GM23248 (cell line): ENCODE data around the gene UNC5A. TPM values are rescaled to one million over a fixed set of nuclear protein-coding genes. Genes with fewer than 3 reads are reported as not detected.

Experiments
- DNase-seq: peaks from one replicate; pipeline ENCODE4 v3.0.0-alpha.2; 2015
- H2AFZ ChIP-seq: fragments of 200-600 bp; sonication (generic); 2 replicates; pipeline ENCODE4 v1.6.1; 2016; ENCODE audit warnings: antibody characterized with exemption
- H3F3A ChIP-seq: fragments of 200-600 bp; sonication (generic); 2 replicates; pipeline ENCODE4 v1.6.1; 2016; ENCODE audit warnings: mild to moderate bottlenecking, antibody characterized with exemption, mixed run types; ENCODE audit not compliant: insufficient read depth
- H3K27ac ChIP-seq: fragments of 200-600 bp; sonication (generic); 2 replicates; pipeline ENCODE4 v1.5.1; 2016; ENCODE audit warnings: mild to moderate bottlenecking
- H3K27me3 ChIP-seq: fragments of 200-600 bp; sonication (generic); replicated peaks from 2 replicates; pipeline ENCODE4 v1.6.1; 2016; ENCODE audit warnings: mild to moderate bottlenecking; ENCODE audit not compliant: insufficient read depth
- H3K36me3 ChIP-seq: fragments of 200-600 bp; sonication (generic); 2 replicates; pipeline ENCODE4 v1.6.1; 2016; ENCODE audit warnings: low read depth, mild to moderate bottlenecking
- H3K4me1 ChIP-seq: fragments of 200-600 bp; sonication (generic); 2 replicates; pipeline ENCODE4 v1.6.1; 2016; ENCODE audit warnings: mild to moderate bottlenecking; ENCODE audit not compliant: insufficient read depth
- H3K4me2 ChIP-seq: fragments of 200-600 bp; sonication (generic); one replicate; pipeline ENCODE4 v1.6.1; 2016; ENCODE audit warnings: mild to moderate bottlenecking; ENCODE audit not compliant: unreplicated experiment
- H3K4me3 ChIP-seq: fragments of 200-600 bp; sonication (generic); 2 replicates; pipeline ENCODE4 v1.5.1; 2016; ENCODE audit warnings: mild to moderate bottlenecking
- H3K79me2 ChIP-seq: fragments of 200-600 bp; sonication (generic); 2 replicates; pipeline ENCODE4 v1.6.1; 2016; ENCODE audit warnings: mild to moderate bottlenecking; ENCODE audit not compliant: insufficient read depth
- H3K9ac ChIP-seq: fragments of 200-600 bp; sonication (generic); 2 replicates; pipeline ENCODE4 v1.6.1; 2016; ENCODE audit warnings: mild to moderate bottlenecking
- H3K9me2 ChIP-seq: fragments of 200-600 bp; sonication (generic); 2 replicates; pipeline ENCODE4 v1.6.1; 2016; ENCODE audit warnings: mixed run types, mild to moderate bottlenecking, moderate library complexity; ENCODE audit not compliant: insufficient read depth
- H3K9me3 ChIP-seq: fragments of 200-600 bp; sonication (generic); one replicate; pipeline ENCODE4 v1.6.1; 2017; ENCODE audit warnings: low read depth
- H4K20me1 ChIP-seq: fragments of 200-600 bp; sonication (generic); 2 replicates; pipeline ENCODE4 v1.6.0; 2016; ENCODE audit not compliant: insufficient read depth
- EZH2 ChIP-seq: fragments of 200-600 bp; sonication (generic); IDR thresholded peaks from 2 replicates; pipeline ENCODE4 v1.6.1; 2018; ENCODE audit warnings: antibody characterized with exemption, mild to moderate bottlenecking; ENCODE audit not compliant: insufficient read depth, poor library complexity, severe bottlenecking
- EZH2phosphoT487 ChIP-seq: fragments of 200-600 bp; sonication (generic); IDR thresholded peaks from 2 replicates; pipeline ENCODE4 v1.6.1; 2018; ENCODE audit warnings: antibody characterized with exemption, moderate library complexity, mild to moderate bottlenecking, low read depth; ENCODE audit not compliant: insufficient read depth
- WGBS, 2 experiments: methylation state at CpG; one replicate each; pipeline ENCODE4 v1.1.6; 2015 to 2017; ENCODE audit warnings: low lambda C conversion rate in 2 of 2, low coverage in 1 of 2; ENCODE audit errors: missing lambda C conversion rate in 2 of 2; 5-methylcytosine and 5-hydroxymethylcytosine counted together
- in situ Hi-C: fragments of 300-500 bp; cut with MboI; formaldehyde crosslinking; loops from 2 replicates; pipeline ENCODE4 v1.15.0; 2020
- polyA plus RNA-seq: library from polyadenylated mRNA; unstranded; fragments of >200 nt; fragmentation: Nextera tagmentation; extraction: Ambion mirVana; gene quantifications from 2 replicates; pipeline ENCODE4 v1.2.1, GENCODE V29; 2016
- total RNA-seq: library from RNA; depleted of rRNA; stranded (reverse); fragments of >200 nt; shearing (Covaris generic); gene quantifications from 2 replicates; pipeline ENCODE4 v1.2.3, GENCODE V29; 2014

The UNC5A gene
- total and polyA plus RNA-seq, 2 experiments from 2014 or later, result not detected

- no peaks in the 10 kb centered on the region for H3K9me3 ChIP-seq
- H3K4me2 ChIP-seq, result no peak overlapping the region
- H3K27me3 ChIP-seq, result no peaks in the 10 kb centered on the region
- H2AFZ ChIP-seq, result no peak overlapping the region
- H3K9ac ChIP-seq, result no peak overlapping the region
- no peaks in the 10 kb centered on the region for H3K9me2 ChIP-seq
- H3K4me3 ChIP-seq, result no peak overlapping the region
- no peaks in the 10 kb centered on the region for H4K20me1 ChIP-seq
- H3F3A ChIP-seq, result no peaks in the 10 kb centered on the region; the same call in 1 of the 2 replicates
- peaks cover 33% of the 10 kb centered on the region for H3K36me3 ChIP-seq
- in situ Hi-C loops, result no loop called here
- TF ChIP-seq EZH2phosphoT487, result no peak
- no peak for TF ChIP-seq EZH2
- H3K4me1 ChIP-seq, result no peaks in the 10 kb centered on the region
- no peaks in the 10 kb centered on the region for H3K79me2 ChIP-seq
- DNase-seq, result no peak
- 73% methylated on average over 7 of the region's 7 CpGs for WGBS, 2 experiments
- no peak overlapping the region for H3K27ac ChIP-seq
Observed at GRCh38 chr5:176900780-176901204, 90.4 kb downstream of the UNC5A start.

- H3K36me3 ChIP-seq, result peaks cover 40% of the 10 kb centered on the region
- in situ Hi-C loops, result no loop called here
- H3K79me2 ChIP-seq, result no peaks in the 10 kb centered on the region
- no peak overlapping the region for H3K9ac ChIP-seq
- H3F3A ChIP-seq, result no peaks in the 10 kb centered on the region; the same call in 1 of the 2 replicates
- no peaks in the 10 kb centered on the region for H3K9me3 ChIP-seq
- H3K27ac ChIP-seq, result no peak overlapping the region
- DNase-seq, result no peak
- H3K9me2 ChIP-seq, result no peaks in the 10 kb centered on the region
- WGBS, 2 experiments, result 82 to 89% methylated on average over 12 of the region's 12 CpGs
- H3K4me2 ChIP-seq, result no peak overlapping the region
- H4K20me1 ChIP-seq, result no peaks in the 10 kb centered on the region
- H2AFZ ChIP-seq, result no peak overlapping the region
- no peaks in the 10 kb centered on the region for H3K27me3 ChIP-seq
- TF ChIP-seq EZH2phosphoT487 (no peak), EZH2 (no peak)
- H3K4me3 ChIP-seq, result no peak overlapping the region
- H3K4me1 ChIP-seq, result no peaks in the 10 kb centered on the region
Observed at GRCh38 chr5:176901260-176902101, 91.1 kb downstream of the UNC5A start.

- TF ChIP-seq EZH2phosphoT487 (no peak), EZH2 (no peak)
Observed at GRCh38 chr5:176902102-176902814, 91.9 kb downstream of the UNC5A start.

GRCh38 chr5:176902911-176903664 is 92.7 kb downstream of the UNC5A start:
- WGBS, 2 experiments, result 95% methylated on average over 5 of the region's 5 CpGs
- H2AFZ ChIP-seq, result no peak overlapping the region
- H3K4me1 ChIP-seq, result no peaks in the 10 kb centered on the region
- no peak overlapping the region for H3K4me3 ChIP-seq
- H3K27ac ChIP-seq, result no peak overlapping the region
- H3K9me2 ChIP-seq, result no peaks in the 10 kb centered on the region
- H3K9ac ChIP-seq, result no peak overlapping the region
- no peaks in the 10 kb centered on the region for H3K79me2 ChIP-seq
- no peaks in the 10 kb centered on the region; the same call in 1 of the 2 replicates for H3F3A ChIP-seq
- H3K27me3 ChIP-seq, result no peaks in the 10 kb centered on the region
- H3K9me3 ChIP-seq, result no peaks in the 10 kb centered on the region
- TF ChIP-seq EZH2 (no peak), EZH2phosphoT487 (no peak)
- H4K20me1 ChIP-seq, result no peaks in the 10 kb centered on the region
- no peak overlapping the region for H3K4me2 ChIP-seq
- peaks cover 56% of the 10 kb centered on the region for H3K36me3 ChIP-seq
- in situ Hi-C loops, result no loop called here
- DNase-seq, result no peak

More at GRCh38 chr5:176902102-176902814, 91.9 kb downstream of the UNC5A start:
- H3K4me2 ChIP-seq, result no peak overlapping the region
- no peaks in the 10 kb centered on the region for H3K9me2 ChIP-seq
- DNase-seq, result no peak
- H3K9ac ChIP-seq, result no peak overlapping the region
- peaks cover 47% of the 10 kb centered on the region for H3K36me3 ChIP-seq
- H3K27me3 ChIP-seq, result no peaks in the 10 kb centered on the region
- H3F3A ChIP-seq, result no peaks in the 10 kb centered on the region; the same call in 1 of the 2 replicates
- H3K4me3 ChIP-seq, result no peak overlapping the region
- H3K4me1 ChIP-seq, result no peaks in the 10 kb centered on the region
- H3K27ac ChIP-seq, result no peak overlapping the region
- H3K9me3 ChIP-seq, result no peaks in the 10 kb centered on the region
- in situ Hi-C loops, result no loop called here
- no peak overlapping the region for H2AFZ ChIP-seq
- no peaks in the 10 kb centered on the region for H3K79me2 ChIP-seq
- WGBS, 2 experiments, result 95 to 96% methylated on average over 6 of the region's 6 CpGs
- H4K20me1 ChIP-seq, result no peaks in the 10 kb centered on the region
